HEK293 (cell line): Measurements from ENCODE around the gene FAM8A1.

Source experiments
- CTCF ChIA-PET: fragments of 350-600 bp; formaldehyde crosslinking; extraction: SDS; loops from one replicate; lab custom pipeline; 2021; ENCODE audit warnings: antibody characterized with exemption; lab: Yijun Ruan, JAX
- POLR2A ChIA-PET: fragments of 300-600 bp; formaldehyde crosslinking; extraction: SDS; loops from one replicate; lab custom pipeline; 2020; ENCODE audit warnings: antibody characterized with exemption, inconsistent platforms; lab: Yijun Ruan, JAX
- H3K27ac ChIP-seq: fragments of 200-500 bp; sonication (Bioruptor generic); 2 replicates; pipeline ENCODE4 v1.5.1; 2014; ENCODE audit warnings: low read depth, low read length, control low read depth, inconsistent platforms; ENCODE audit errors: extremely low read depth
- H3K36me3 ChIP-seq, 2 experiments: fragments of 200-500 bp in 1 of 2; sonication (Bioruptor generic) in 1 of 2; 1 replicate in 1 of 2; 2 replicates in 1 of 2; pipeline ENCODE4 v1.5.1; 2014 to 2017; ENCODE audit warnings: inconsistent platforms in 2 of 2, low read length in 2 of 2; ENCODE audit not compliant: control insufficient read depth in 2 of 2, insufficient read depth in 1 of 2
- H3K4me1 ChIP-seq: fragments of 200-500 bp; sonication (Bioruptor generic); 2 replicates; pipeline ENCODE4 v1.5.1; 2014; ENCODE audit warnings: mild to moderate bottlenecking, low read length, inconsistent platforms; ENCODE audit not compliant: control insufficient read depth, insufficient read depth
- H3K4me3 ChIP-seq: 2 replicates; pipeline ENCODE4 v1.5.1; 2011; ENCODE audit warnings: low read depth, mild to moderate bottlenecking, control low read depth, low read length, moderate library complexity
- H3K9me3 ChIP-seq: fragments of 200-500 bp; sonication (Bioruptor generic); 2 replicates; pipeline ENCODE4 v1.5.1; 2014; ENCODE audit warnings: low read depth, low read length, inconsistent platforms; ENCODE audit not compliant: control insufficient read depth, insufficient read depth
- EGR2 ChIP-seq: fragments of 450-650 bp; formaldehyde crosslinking; IDR thresholded peaks from 2 replicates; pipeline ENCODE4 v1.5.1; 2016; ENCODE audit warnings: low read depth, missing biosample characterization, missing genetic modification characterization
- GFI1B ChIP-seq: fragments of 450-650 bp; formaldehyde crosslinking; IDR thresholded peaks from 2 replicates; pipeline ENCODE4 v1.5.1; 2016; ENCODE audit warnings: missing biosample characterization, missing genetic modification characterization
- KLF10 ChIP-seq: fragments of 450-650 bp; IDR thresholded peaks from 2 replicates; pipeline ENCODE4 v1.5.1; 2018; ENCODE audit warnings: missing biosample characterization, mild to moderate bottlenecking, missing genetic modification characterization
- MZF1 ChIP-seq: fragments of 450-650 bp; formaldehyde crosslinking; IDR thresholded peaks from 2 replicates; pipeline ENCODE4 v1.5.1; 2017; ENCODE audit warnings: missing biosample characterization, missing genetic modification characterization, borderline replicate concordance
- REPIN1 ChIP-seq: fragments of 450-650 bp; formaldehyde crosslinking; IDR thresholded peaks from 2 replicates; pipeline ENCODE4 v1.5.1; 2017; ENCODE audit warnings: missing biosample characterization, missing genetic modification characterization, low read depth
- YY1 ChIP-seq: fragments of 450-650 bp; formaldehyde crosslinking; IDR thresholded peaks from 2 replicates; pipeline ENCODE4 v1.5.1; 2018; ENCODE audit warnings: missing biosample characterization, missing genetic modification characterization
- ZBTB10 ChIP-seq: fragments of 450-650 bp; formaldehyde crosslinking; IDR thresholded peaks from 2 replicates; pipeline ENCODE4 v1.5.1; 2016; ENCODE audit warnings: missing biosample characterization, missing genetic modification characterization
- ZBTB17 ChIP-seq: fragments of 450-650 bp; formaldehyde crosslinking; IDR thresholded peaks from 2 replicates; pipeline ENCODE4 v1.5.1; 2016; ENCODE audit warnings: missing biosample characterization, missing genetic modification characterization
- ZIC2 ChIP-seq: fragments of 450-650 bp; formaldehyde crosslinking; IDR thresholded peaks from 2 replicates; pipeline ENCODE4 v1.5.1; 2016; ENCODE audit warnings: missing biosample characterization, missing genetic modification characterization
- ZNF112 ChIP-seq: fragments of 450-650 bp; formaldehyde crosslinking; IDR thresholded peaks from 2 replicates; pipeline ENCODE4 v1.5.0; 2017; ENCODE audit warnings: missing biosample characterization, missing genetic modification characterization
- ZNF138 ChIP-seq: fragments of 450-650 bp; formaldehyde crosslinking; IDR thresholded peaks from 2 replicates; pipeline ENCODE4 v1.5.1; 2016; ENCODE audit warnings: missing biosample characterization, missing genetic modification characterization, borderline replicate concordance
- ZNF146 ChIP-seq: fragments of 450-650 bp; formaldehyde crosslinking; IDR thresholded peaks from 2 replicates; pipeline ENCODE4 v1.5.1; 2016; ENCODE audit warnings: missing biosample characterization, missing genetic modification characterization
- ZNF175 ChIP-seq: fragments of 450-650 bp; formaldehyde crosslinking; IDR thresholded peaks from 2 replicates; pipeline ENCODE4 v1.5.1; 2016; ENCODE audit warnings: missing biosample characterization, missing genetic modification characterization
- ZNF184 ChIP-seq: fragments of 450-650 bp; IDR thresholded peaks from 2 replicates; pipeline ENCODE4 v1.5.1; 2018; ENCODE audit warnings: missing biosample characterization, mild to moderate bottlenecking, missing genetic modification characterization
- ZNF19 ChIP-seq: fragments of 450-650 bp; formaldehyde crosslinking; IDR thresholded peaks from 2 replicates; pipeline ENCODE4; 2016; ENCODE audit warnings: missing biosample characterization, missing genetic modification characterization, low read depth
- ZNF23 ChIP-seq: fragments of 450-650 bp; formaldehyde crosslinking; IDR thresholded peaks from 2 replicates; pipeline ENCODE4 v1.5.1; 2016; ENCODE audit warnings: missing biosample characterization, missing genetic modification characterization, borderline replicate concordance
- ZNF266 ChIP-seq: fragments of 450-650 bp; formaldehyde crosslinking; IDR thresholded peaks from 2 replicates; pipeline ENCODE4 v1.5.1; 2016; ENCODE audit warnings: missing biosample characterization, missing genetic modification characterization, low read depth
- ZNF311 ChIP-seq: fragments of 450-650 bp; formaldehyde crosslinking; IDR thresholded peaks from 2 replicates; pipeline ENCODE4 v1.5.1; 2017; ENCODE audit warnings: missing biosample characterization, missing genetic modification characterization, borderline replicate concordance
- ZNF394 ChIP-seq: fragments of 450-650 bp; formaldehyde crosslinking; IDR thresholded peaks from 2 replicates; pipeline ENCODE4 v1.5.1; 2016; ENCODE audit warnings: missing biosample characterization, missing genetic modification characterization, mild to moderate bottlenecking, moderate library complexity, borderline replicate concordance
- ZNF423 ChIP-seq: fragments of 450-650 bp; formaldehyde crosslinking; IDR thresholded peaks from 2 replicates; pipeline ENCODE4 v1.5.1; 2016; ENCODE audit warnings: missing biosample characterization, missing genetic modification characterization
- ZNF513 ChIP-seq: fragments of 450-650 bp; IDR thresholded peaks from 2 replicates; pipeline ENCODE4 v1.5.1; 2018; ENCODE audit warnings: missing biosample characterization, missing genetic modification characterization
- ZNF600 ChIP-seq: fragments of 450-650 bp; formaldehyde crosslinking; IDR thresholded peaks from 2 replicates; pipeline ENCODE4 v1.5.1; 2016; ENCODE audit warnings: missing biosample characterization, missing genetic modification characterization
- ZNF645 ChIP-seq: fragments of 450-650 bp; formaldehyde crosslinking; IDR thresholded peaks from 2 replicates; pipeline ENCODE4; 2016; ENCODE audit warnings: missing biosample characterization, missing genetic modification characterization
- ZNF654 ChIP-seq: fragments of 450-650 bp; formaldehyde crosslinking; IDR thresholded peaks from 2 replicates; pipeline ENCODE4 v1.5.1; 2016; ENCODE audit warnings: low read depth, missing biosample characterization, missing genetic modification characterization
- ZNF670 ChIP-seq: fragments of 450-650 bp; formaldehyde crosslinking; IDR thresholded peaks from 2 replicates; pipeline ENCODE4 v1.5.1; 2016; ENCODE audit warnings: missing biosample characterization, missing genetic modification characterization, low read depth
- ZNF701 ChIP-seq: fragments of 450-650 bp; formaldehyde crosslinking; IDR thresholded peaks from 2 replicates; pipeline ENCODE4 v1.5.1; 2016; ENCODE audit warnings: missing biosample characterization, missing genetic modification characterization
- ZNF76 ChIP-seq: fragments of 450-650 bp; formaldehyde crosslinking; IDR thresholded peaks from 2 replicates; pipeline ENCODE4; 2016; ENCODE audit warnings: low read depth, missing biosample characterization, missing genetic modification characterization, borderline replicate concordance
- ZNF768 ChIP-seq: fragments of 450-650 bp; formaldehyde crosslinking; IDR thresholded peaks from 2 replicates; pipeline ENCODE4 v1.5.1; 2018; ENCODE audit warnings: missing biosample characterization, mild to moderate bottlenecking, missing genetic modification characterization
- ZNF837 ChIP-seq: fragments of 450-650 bp; formaldehyde crosslinking; IDR thresholded peaks from 2 replicates; pipeline ENCODE4 v1.5.1; 2016; ENCODE audit warnings: missing biosample characterization, missing genetic modification characterization
- TF ChIP-seq, protein P1 (sequence below): fragments of 450-650 bp; formaldehyde crosslinking; IDR thresholded peaks from 2 replicates; pipeline ENCODE4 v1.5.1; 2017; ENCODE audit warnings: missing biosample characterization, missing genetic modification characterization

FAM8A1 gene

GRCh38 chr6:17622144-17622543, 22.0 kb downstream of the FAM8A1 start:
- ChIA-PET CTCF (interaction anchor here (0.6 to 0.8 kb wide), 3 partner anchors 37 to 182 kb away, joined by 3 to 7 read pairs (median 3); no protein-coding TSS in a partner anchor), POLR2A (no interaction called here)
- no peaks in the 10 kb centered on the region for H3K9me3 ChIP-seq

GRCh38 chr6:17624396-17624795, 24.3 kb downstream of the FAM8A1 start:
- Histone ChIP-seq H3K4me1 (no peaks in the 10 kb centered on the region), H3K9me3 (no peaks in the 10 kb centered on the region), H3K27ac (no peak overlapping the region), H3K4me3 (no peak overlapping the region), H3K36me3 (peaks cover 58 to 93% of the 10 kb centered on the region in 2 experiments)
- CTCF ChIA-PET = no interaction called here
- POLR2A ChIA-PET = no interaction called here
- TF ChIP-seq, protein P1, sequence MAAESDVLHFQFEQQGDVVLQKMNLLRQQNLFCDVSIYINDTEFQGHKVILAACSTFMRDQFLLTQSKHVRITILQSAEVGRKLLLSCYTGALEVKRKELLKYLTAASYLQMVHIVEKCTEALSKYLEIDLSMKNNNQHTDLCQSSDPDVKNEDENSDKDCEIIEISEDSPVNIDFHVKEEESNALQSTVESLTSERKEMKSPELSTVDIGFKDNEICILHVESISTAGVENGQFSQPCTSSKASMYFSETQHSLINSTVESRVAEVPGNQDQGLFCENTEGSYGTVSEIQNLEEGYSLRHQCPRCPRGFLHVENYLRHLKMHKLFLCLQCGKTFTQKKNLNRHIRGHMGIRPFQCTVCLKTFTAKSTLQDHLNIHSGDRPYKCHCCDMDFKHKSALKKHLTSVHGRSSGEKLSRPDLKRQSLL (tag by site-specific recombination) = no peak
- TF ChIP-seq ZNF423 (tag by site-specific recombination) (no peak), ZNF175 (tag by site-specific recombination) (no peak), ZNF394 (tag by site-specific recombination) (no peak), REPIN1 (no peak), ZNF266 (tag by site-specific recombination) (no peak), ZBTB10 (no peak), ZNF184 (tag by site-specific recombination) (no peak), ZNF837 (tag by site-specific recombination) (no peak), ZNF112 (no peak), ZNF146 (no peak), ZIC2 (no peak), ZNF701 (tag by site-specific recombination) (no peak), ZNF76 (no peak), MZF1 (tag by site-specific recombination) (no peak), ZNF600 (tag by site-specific recombination) (no peak), ZNF654 (tag by site-specific recombination) (no peak), ZNF138 (no peak)
- TF ChIP-seq, all 188 proteins: peak for 0

More at GRCh38 chr6:17622144-17622543, 22.0 kb downstream of the FAM8A1 start:
- no peak for TF ChIP-seq GFI1B
- no peak for TF ChIP-seq ZNF19 (tag by site-specific recombination)
- TF ChIP-seq ZNF645 (tag by site-specific recombination) = no peak
- no peak for TF ChIP-seq ZNF837 (tag by site-specific recombination)
- TF ChIP-seq ZNF311 = no peak
- TF ChIP-seq ZNF670 (tag by site-specific recombination) = no peak
- no peak for TF ChIP-seq ZNF23 (tag by site-specific recombination)
- TF ChIP-seq ZNF513 (tag by site-specific recombination) = no peak
- TF ChIP-seq ZBTB17 = no peak
- TF ChIP-seq YY1 (tag by site-specific recombination) = no peak
- no peak for TF ChIP-seq ZNF768
- TF ChIP-seq EGR2 = no peak
- no peak for TF ChIP-seq KLF10 (tag by site-specific recombination)
- Histone ChIP-seq H3K36me3 (peaks cover 66 to 87% of the 10 kb centered on the region in 2 experiments), H3K4me3 (no peak overlapping the region), H3K27ac (no peak overlapping the region), H3K4me1 (no peaks in the 10 kb centered on the region; the same call in 1 of the 2 replicates)
